ENCODE data around the gene SECTM1.

SECTM1 gene

DNA sequence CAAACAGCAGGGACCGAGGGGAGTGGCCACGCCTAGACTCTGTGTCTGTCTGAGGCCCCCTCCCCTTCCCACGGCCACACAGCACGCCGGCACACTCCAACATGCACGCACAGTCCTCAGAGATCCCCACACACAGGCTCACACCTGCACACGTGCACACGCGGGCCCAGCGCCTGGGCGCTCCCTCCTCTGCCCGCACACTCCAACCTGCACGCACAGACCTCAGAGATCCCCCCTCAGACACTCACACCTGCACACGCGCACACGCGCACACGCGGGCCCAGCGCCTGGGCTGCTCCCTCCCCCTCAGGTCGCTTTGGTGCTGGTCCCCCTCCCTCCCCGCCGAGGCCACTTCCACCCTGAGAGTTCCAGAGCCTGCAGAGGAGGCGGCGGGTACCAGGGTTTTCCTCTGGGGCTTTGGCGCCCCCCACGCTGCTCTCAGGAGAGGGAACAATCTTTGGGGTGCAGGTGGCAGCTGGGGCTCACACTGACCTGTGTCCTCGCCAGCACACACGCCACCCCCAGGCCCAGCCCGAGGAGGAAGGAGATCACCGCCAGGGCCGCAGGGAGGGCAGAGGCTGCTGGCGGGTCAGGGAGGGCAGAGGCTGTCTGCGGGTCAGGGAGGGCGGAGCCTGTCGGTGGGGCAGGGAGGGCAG, 17.7 kb downstream of the SECTM1 start:
- DNase-seq (ENCODE audit: low read depth in 2 of 2): no peak

DNA sequence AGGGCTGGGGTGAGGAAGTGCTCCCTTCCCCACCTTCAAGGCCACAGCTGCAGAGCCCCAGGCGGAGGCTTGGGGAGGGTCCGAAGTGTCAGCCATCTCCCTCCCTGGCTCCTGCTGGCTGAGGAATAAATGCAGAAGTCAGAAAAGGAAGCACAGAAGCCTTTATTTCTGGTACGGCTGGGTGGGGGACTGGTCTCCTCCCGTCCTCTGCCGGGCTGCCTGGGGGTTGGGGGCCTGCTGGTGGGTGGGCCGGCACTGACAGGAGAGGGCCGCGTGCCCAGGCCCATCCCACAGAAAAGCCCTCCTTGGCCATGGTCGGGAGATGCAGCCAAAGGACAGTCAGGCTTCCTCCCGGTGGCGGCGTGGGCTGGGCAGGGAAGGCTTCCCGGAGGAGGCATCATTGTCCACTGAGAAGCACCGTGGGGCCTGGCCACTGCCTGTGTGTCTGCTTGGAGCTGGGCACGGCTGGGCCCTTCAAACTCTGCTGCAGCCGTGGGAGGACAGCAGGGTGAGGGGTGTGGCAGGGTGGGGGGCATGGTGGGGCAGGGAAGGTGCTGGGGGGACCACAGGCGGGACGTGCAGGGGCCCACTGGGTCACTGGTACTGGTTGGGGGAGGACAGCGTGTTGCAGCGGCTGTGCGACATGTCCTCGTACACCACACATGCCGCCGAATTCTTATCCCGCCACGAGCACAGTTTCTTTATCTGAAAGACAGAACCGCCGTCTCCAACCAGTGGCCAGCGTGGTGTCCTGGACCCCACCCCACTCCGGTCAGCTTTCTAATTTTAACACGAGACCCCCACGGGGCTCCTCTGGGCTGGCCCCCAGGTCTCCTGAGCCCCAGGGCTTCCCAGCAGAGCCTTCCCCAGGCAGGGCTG, 18.6 kb downstream of the SECTM1 start:
- no peak for DNase-seq (ENCODE audit: low read depth in 2 of 2)

DNA sequence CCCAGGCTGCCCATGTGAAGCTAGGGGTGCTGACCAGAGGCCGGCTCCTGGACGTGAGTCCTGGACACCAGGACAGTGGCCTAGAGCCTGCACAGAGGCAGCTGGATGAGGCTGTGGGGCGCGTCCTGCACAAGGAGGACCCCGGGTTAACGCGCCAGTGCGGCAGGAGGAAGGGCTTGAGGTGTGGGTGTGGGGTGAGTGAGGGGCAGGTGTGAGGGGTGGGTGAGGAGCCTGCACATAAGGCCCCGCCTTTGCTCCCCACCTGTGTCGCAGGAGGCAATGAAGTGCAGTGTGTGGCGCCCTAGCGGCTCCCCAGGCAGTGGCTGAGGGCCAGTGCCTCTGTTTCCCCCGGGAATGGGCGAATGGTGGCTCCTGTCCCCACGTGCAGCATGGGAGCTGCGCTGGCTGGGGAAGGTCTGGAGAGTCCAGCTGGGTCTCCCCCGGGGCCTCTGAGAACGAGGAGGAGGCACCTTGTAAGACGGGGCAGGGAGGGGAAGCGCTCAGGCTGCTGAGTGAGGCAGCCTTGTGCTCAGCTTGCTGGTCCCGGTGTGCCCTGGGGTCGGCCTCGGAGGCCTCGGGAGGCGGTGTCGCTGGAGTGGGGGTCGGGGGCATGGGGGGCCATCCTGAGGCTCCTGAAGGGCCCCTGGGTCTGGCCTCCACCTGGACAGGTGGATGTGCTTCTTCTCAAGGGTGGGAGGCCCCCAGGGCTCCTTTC, 19.4 kb downstream of the SECTM1 start:
- no peak for DNase-seq (ENCODE audit: low read depth in 2 of 2)

DNA sequence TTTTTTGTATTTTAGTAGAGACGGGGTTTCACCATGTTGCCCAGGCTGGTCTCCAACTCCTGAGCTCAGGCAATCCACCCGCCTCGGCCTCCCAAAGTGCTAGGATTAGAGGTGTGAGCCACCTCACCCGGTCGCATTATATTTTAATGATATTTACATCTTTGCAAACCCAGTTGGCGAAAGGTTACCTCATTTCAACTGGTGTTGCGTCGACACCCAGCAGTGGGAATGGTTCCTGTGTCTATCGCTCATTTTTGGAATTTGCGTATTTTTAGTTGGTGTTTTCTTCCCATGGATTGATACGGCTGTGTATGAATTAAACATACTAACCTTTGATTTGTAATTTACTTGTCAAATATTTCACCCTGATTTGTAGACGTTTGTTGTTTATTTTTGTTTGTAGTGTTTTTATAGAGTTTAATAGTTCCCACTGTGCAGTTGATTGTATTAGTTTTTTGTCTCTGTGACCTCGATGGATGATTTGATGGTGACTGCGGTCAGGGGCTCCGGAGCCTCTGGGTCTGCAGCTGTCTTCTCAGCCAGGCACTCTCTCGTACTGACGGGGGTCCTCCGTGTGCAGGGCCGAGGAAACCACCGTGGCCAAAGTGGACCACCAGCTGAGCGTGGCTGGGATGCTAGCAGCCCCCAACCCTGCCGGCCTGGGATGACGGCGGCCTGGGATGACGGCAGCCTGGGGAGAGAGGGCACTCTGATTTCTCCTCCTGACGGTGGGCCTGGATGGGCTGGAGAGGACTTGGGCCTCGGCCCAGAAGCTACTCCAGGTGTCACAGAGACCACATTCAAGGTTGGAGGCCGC, 20.2 kb downstream of the SECTM1 start:
- no peak for DNase-seq (ENCODE audit: low read depth in 2 of 2)

DNA sequence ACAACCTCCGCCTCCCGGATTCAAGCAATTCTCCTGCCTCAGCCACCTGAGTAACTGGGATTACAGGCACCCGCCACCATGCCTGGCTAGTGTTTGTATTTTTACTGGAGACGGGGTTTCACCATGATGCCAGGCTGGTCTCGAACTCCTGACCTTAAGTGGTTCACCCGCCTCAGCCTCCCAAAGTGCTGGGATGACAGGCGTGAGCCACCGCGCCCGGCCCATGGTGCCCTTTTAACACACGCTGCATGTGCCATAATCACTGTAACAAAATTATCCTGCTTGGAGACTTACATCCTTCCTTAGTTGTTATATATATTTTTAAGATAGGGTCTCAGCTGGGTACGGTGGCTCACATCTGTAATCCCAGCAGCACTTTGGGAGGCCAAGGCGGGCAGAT, 21.6 kb downstream of the SECTM1 start:
- no peak for DNase-seq (ENCODE audit: low read depth in 2 of 2)

DNA sequence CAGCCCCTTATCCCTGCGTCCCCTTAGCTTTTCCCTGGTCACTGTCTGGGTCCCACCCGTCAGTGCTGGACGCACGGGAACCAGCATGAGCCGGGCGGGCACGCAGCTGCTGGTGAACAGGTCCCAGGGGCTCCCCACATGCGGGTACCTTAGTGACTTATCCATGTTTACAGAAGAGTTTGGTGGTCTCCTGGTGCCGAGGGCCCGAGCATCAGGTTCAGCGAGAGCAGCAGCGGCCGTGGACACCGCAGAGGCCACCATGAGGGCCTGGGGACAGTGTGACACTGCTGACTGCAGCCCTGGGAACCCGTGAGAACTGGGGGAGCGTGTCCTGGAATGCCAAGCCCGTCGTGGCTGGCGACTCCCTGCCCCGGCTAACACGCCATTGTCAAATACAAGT, 22.7 kb downstream of the SECTM1 start:
- DNase-seq (ENCODE audit: low read depth in 2 of 2): no peak

DNA sequence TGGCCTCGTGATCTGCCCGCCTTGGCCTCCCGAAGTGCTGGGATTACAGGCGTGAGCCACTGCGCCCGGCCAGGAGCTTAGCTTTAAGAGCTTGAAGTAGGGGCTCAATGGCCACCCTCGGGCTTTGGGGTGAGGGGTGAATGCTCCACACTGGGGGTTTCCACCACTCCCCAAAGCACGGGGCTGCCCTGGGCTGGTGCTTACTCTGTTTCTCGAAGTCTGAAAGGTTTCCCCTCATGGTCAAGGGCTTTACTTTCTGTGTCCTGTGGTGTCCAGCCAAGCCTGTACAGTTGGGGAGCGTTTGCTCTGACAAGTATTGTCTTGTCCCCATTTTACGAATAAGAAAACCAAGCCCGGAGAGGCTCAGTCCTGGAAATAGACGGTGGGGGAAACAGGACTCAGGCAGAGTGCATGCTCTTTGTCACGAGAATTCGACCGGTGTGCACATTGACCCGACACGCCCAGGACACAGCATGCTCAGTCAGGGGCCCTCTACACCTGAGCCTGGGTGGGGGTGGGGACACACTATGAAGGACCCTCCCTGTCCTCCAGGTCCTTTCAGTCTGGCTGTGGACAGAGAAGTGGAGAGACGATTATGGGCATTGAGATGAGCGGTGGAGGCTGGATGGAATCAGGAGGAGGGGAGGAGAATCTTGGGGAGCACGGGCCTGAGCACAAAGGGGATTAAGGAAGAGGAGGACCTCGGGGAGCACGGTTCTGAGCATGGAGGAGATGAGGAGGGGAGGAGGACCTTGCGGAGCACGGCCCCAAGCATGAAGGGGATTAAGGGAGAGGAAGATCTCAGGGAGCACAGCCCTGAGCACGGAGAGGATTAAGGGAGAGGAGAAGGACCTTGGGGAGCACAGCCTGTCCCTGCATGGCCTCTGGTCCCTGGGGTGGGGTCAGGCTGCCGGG, 23.7 kb downstream of the SECTM1 start:
- DNase-seq (ENCODE audit: low read depth in 2 of 2): no peak

DNA sequence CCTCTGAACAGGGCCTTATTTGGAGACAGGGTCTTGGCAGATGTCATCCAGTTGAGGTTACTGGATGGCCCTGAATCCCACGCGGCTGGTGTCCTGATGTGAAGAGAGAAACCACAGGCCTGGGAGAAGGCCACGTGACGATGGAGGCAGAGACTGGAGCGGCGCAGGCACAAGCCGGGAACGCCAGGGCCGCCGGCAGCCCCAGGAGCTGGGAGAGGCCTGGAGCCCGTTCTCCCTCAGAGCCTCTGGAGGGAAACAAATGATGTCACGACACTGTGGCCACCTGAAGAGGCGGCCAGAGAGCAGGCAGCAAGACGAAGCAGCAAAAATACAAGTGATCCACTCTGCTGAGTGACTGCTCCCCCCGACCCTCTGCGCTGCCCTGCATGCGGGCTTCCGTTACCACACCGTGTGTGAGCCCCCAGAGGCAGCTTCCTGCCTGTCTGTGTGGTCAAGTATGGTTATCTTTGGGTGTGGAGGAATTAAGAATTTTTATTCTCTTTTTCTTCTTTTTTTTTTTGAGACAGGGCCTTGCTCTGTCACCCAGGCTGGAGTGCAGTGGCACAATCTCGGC, 27.8 kb downstream of the SECTM1 start:
- DNase-seq (ENCODE audit: low read depth in 2 of 2): no peak

DNA sequence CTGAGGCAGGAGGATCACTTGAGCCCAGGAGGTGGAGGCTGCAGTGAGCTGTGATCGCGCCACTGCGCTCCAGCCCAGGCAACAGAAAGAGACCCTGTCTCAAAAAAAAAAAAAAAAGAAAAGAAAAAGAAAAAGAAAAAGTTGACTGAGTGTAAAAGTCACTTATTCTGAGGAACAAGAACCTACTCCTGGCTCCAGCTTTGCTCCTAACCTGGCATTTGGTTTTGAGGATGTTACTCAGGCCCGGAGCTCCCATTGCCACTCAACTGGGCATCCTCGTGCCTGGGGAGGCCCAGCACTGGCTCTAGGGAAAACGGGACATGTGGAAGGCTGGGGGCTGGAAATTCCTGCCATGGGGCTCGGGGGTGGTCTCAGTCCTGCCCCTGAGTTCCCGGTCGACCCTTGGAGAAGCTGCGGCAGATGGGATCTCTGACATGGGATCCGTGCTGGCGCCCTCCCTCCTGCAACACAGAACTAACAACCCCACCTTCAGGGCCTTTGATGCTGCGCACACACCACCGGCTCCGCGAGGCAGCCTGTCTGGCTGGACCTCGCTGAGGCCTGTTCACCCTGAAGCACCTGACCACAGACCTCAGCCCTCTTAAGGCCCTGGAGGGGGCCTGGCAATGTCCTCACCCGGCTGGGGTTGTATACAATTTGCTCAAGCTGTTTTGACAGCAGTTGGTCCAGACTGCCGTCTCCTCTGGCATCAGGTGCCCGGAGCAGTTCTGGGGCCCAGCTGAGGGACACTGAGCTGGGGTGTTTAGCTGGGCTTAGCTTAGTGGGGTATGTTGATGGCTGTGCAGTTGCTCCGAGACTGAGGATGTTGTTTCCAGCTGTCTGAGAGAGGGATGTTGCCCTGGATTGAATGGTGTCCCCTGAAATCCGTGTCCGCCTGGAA, 28.5 kb downstream of the SECTM1 start:
- no peak for DNase-seq (ENCODE audit: low read depth in 2 of 2)

DNA sequence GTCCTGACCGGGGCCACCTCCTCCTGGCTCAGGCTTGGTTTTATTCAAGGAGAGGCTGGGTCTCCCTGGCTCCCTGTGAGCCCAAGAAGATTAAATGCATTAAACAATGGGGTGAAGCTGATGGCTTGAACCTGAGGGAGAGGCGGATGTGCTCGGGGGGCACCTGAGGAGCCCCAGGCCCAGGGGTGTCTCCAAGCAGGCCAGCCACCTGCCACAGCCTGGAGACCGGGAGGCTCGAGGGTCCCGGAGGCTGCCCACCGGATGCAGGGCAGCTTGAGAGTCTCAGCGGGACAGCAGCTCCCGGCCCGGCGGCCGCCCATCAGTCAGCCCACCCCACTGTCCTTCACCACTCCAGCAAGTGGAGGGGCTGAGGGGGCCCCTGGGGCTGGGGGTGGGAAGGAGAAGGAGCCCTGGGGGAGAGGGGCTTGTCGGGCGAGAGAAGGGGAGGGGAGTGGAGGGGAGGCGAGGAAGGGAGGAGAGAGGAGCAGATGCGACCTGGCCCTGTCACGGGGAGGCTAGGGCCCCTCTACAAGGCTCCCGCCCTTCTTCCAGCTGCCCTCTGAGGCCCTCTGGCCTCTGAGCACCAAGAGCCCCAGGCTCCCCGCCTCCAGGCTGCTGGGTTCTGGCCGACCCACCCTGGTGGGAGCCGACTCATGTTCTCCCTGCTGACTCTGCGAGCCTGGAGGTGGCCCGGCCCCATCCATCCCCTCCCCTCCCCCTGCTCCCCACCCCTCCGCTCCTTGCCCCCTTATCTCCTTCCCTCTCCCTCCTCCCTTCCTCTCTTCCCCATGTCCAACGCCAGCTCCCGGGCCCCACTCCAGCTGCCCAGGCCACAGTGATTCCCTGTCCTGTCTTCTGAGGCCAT, 29.4 kb downstream of the SECTM1 start:
- DNase-seq (ENCODE audit: low read depth in 2 of 2): no peak

DNA sequence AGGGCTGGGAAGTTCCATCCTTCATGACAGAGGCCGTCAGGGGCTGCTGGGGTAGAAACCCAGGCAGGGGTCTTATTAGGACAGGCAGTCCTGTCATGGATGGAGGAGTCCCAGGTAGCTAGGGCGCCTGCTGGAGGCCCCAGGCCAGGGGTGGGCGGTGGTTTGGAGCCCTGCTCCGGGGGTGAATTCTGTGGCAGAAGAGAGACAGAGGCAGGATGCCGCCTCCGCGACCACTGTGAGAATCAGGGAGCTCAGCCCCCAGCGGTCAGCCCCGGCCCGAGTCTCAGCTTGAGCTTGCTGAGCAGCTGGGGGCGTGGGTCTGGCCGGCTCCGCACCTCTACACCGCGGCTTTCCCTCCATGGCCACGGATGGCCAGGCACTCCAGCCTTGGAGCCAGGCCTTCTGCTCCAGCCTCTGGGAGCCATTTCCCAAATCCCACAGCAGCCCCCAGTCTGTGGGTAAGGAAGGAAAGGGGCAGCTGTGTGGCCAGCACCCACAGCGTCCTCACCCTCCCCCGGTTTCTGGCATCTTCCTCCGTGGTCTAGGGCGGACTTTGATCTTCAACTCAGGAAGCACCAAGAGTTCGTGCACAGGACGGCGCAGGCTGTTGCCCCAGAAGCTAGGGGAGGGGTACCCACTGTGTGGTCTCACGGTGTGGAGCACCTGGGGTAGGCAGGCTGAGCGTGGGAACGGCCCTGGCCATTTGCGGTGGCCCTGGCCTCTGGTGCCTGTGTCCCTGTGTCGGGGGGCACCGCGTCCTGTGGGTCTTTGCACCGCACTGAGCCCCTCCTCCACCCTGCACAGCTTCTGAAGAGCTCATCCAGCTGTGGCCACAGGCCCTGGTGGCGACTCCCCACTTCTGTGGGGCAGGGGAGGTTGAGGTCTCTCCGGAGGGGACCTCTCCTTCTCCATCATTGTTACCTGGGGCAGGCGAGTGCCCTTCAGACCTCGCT, 30.3 kb downstream of the SECTM1 start:
- no peak for DNase-seq (ENCODE audit: low read depth in 2 of 2)

DNA sequence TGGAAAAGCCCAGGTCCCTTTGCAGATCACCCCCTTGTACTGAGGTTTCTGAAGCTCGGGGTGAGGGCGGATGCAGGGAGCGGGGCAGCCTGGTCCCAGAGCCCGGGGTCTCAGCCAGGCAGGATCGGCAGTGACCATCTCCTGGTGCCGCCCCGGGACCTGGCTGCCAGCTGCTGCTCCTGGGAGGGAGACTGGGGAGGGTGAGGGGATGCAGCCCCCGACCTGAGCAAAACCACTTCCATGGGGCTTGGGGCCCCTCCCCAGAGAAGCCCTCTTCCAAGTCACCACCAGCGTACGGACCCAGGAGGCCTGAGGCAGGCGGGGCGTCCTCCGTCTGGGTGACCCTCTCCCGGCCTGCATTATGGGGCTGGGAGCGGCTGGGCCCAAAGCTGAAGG, 31.0 kb downstream of the SECTM1 start:
- no peak for DNase-seq (ENCODE audit: low read depth in 2 of 2)

DNA sequence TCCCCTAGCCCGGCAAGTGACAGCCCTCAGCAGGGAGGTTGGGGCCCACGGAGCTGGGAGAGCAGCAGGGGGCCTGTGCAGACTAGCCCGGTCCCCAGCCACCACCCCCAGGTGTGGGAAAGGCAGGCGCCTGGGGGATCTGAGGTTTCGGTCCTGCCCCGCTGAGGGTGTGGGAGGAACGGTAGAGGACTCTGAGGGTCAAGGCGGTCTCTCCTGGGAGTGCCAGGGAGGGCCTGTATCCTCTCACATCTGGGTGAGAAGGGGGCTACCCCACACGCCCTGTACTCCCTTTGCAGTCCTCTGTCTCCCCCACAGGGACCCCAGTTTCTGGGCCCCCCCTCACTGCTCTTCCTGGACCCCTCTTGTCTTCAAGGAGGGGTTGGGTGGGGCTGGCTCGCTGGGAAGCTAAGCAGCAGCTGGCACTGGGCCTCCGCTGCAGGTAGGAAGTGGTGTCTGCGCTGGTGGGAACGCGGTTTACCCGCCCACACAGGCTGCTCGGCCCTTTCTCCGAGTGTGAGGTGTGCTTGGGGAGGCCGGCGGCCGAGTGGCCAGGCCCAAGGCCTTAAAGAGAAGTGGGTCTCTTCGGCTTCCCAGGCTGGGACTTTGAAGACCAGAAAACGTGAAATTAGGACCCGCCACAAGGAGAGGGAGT, 31.5 kb downstream of the SECTM1 start:
- peak in 1 of 2 donors; percentile 70 for DNase-seq (ENCODE audit: low read depth in 2 of 2)

DNA sequence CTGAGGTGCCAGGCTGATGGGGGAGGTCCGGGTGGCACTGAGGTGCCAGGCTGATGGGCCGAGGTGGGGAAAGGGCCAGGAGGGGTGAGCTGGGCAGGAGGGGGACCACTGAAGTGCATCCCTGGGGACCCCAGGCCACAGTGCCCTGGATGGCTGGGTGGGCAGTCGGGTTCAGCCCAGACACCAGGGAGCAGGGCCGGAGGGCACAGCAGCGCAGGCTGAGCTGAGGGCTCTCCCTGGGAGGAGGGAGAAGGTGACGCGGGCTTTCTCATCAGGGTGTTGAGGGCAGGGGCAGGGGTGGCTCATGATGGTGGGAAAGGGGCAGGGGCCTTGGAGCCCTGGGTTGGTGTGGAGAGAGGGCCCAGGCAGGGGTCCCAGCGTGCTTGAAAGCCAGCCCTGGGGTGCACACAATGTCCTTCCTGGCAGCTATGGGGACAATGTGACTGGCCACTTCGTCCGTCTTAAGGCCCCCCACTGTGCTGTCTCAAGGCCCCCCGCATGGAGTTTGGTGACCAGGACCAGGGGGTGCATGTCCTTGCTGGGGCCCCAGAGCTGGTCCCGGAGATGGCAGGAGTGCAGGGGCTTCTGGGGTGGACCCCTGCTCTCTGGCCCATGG, 32.2 kb downstream of the SECTM1 start:
- no peak for DNase-seq (ENCODE audit: low read depth in 2 of 2)

DNA sequence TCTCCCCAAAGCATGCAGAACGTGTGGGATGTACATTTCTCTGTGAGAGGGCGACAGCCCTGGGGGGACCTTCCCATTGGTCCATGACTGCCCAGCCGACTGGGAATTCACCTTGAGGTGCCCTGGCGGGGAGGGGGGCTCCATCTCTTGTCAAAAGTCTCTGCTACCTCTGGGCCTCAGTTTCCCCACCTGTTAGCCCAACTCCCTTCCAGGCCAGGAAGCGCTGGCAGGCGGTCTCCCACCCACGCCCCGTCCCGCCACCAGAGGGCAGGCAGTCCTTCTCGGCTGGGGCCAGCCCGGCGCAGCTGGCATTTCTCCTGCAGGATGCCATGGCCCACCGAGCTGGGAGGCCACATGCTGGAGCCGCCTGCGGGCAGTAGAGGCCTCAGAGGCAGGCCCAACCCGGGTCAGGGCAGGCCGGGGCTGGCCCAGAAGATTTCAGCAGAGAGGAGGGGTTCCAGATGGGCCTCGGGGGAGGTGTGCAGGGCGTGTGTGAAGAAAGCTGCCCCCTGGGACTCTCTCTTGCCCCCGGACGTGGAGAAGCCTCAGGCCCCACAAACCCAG, 32.8 kb downstream of the SECTM1 start:
- peak; percentile 63 to 66 for DNase-seq (ENCODE audit: low read depth in 2 of 2)

DNA sequence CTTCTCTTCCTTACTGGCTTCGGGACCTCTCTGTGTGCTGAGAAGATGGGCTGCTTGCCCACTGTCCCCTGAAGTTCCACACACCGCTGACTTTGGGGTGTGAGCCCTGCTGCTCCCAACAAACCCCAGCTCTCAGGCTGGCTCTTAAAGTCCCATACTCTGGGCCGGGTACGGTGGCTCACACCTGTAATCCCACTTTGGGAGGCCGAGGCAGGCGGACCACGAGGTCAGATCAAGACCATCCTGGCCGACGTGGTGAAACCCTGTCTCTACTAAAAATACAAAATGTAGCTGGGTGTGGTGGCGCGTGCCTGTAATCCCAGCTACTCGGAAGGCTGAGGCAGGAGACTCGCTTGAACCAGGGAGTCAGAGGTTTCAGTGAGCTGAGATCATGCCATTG, 33.3 kb downstream of the SECTM1 start:
- DNase-seq (ENCODE audit: low read depth in 2 of 2): no peak

Data from stimulated activated CD8-positive, alpha-beta memory T cell treated with anti-CD3 and anti-CD28 coated beads, Interleukin-2, amount 100 ng/mL, for 48 hours (primary cell).